Spleen (tissue), 7 donors: ENCODE results near the gene TEX44.
A peak's percentile ranks its signal among the peaks of the same experiment; 100 is the strongest.

Experiments
- POLR2A ChIP-seq, 3 donors: fragments of 450-650 bp; IDR thresholded peaks; one replicate each; pipeline ENCODE4 v1.5.1; 2017; ENCODE audit warnings: antibody characterized with exemption in 3 of 3, mild to moderate bottlenecking in 1 of 3
- POLR2AphosphoS5 ChIP-seq, 3 donors: sonication (generic); formaldehyde crosslinking; IDR thresholded peaks; one replicate each; pipeline ENCODE4 v1.5.1; 2017; ENCODE audit warnings: antibody characterized with exemption in 3 of 3
- TF ChIP-seq, protein P1 (sequence below), 11 experiments: fragments of 200-600 bp in 7 of 11; fragments of 450-650 bp in 4 of 11; sonication (generic) in 4 of 11; IDR thresholded peaks in 8 of 11; conservative IDR thresholded peaks in 3 of 11; 1 replicate in 7 of 11; 2 replicates in 4 of 11; pipeline versions ENCODE4 v1.4.0 to v1.8.0; 2016 to 2021; ENCODE audit warnings: antibody characterized with exemption in 11 of 11, inconsistent platforms in 4 of 11, mild to moderate bottlenecking in 1 of 11
- donor health status: DM: no; HTN: no; CAD: no; lungs with moderate emphysema.
- donor health status: DM: no; HTN: no; CAD: no.
- donor health status: DM: no; HTN: no; CAD: no.

DNA sequence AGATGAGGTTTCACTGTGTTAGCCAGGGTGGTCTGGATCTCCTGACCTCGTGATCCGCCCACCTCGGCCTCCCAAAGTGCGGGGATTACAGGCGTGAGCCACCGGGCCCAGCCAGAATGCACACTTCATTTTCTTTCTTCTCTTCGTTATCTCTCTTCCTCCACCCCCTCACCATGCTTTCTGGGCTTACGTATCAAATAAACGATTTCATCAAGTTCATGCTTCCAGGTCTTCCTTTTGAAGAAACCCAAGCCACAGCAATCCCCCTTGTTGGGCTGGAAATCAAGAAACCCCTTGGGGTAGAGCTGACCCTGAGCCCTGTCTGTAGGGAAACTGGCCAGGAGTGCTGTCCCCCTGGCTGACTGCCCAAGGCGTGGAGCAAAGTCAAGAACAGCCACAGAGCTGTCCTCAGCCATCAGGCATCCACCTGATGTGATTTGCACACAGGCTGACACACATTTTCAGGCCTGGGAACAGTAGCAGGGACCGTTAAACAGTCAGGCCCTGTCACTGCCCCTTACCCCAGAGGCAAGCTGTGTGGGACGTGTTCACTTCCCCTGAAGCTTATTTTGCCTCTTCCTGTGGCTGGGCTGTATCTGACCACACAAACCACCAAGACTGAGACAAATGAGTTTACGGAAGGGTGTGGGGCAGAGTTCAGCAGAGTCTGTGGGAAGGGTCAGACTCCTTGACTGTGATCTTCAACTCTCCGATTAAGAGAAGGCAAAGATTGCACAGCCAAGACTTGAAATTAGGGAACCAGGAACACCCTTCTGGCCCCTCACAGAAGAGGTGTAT, 47.4 kb upstream of the TEX44 start:
- no peak for TF ChIP-seq POLR2A (IDR thresholded peaks at IDR 0.05)
- TF ChIP-seq, protein P1, sequence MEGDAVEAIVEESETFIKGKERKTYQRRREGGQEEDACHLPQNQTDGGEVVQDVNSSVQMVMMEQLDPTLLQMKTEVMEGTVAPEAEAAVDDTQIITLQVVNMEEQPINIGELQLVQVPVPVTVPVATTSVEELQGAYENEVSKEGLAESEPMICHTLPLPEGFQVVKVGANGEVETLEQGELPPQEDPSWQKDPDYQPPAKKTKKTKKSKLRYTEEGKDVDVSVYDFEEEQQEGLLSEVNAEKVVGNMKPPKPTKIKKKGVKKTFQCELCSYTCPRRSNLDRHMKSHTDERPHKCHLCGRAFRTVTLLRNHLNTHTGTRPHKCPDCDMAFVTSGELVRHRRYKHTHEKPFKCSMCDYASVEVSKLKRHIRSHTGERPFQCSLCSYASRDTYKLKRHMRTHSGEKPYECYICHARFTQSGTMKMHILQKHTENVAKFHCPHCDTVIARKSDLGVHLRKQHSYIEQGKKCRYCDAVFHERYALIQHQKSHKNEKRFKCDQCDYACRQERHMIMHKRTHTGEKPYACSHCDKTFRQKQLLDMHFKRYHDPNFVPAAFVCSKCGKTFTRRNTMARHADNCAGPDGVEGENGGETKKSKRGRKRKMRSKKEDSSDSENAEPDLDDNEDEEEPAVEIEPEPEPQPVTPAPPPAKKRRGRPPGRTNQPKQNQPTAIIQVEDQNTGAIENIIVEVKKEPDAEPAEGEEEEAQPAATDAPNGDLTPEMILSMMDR (IDR thresholded peaks at IDR 0.05 in 8 of 11, conservative IDR thresholded peaks at IDR 0.05 in 3 of 11) = no peak
- peak in 2 of 3 donors; percentile 54 to 83 for TF ChIP-seq POLR2AphosphoS5 (IDR thresholded peaks at IDR 0.05)
